GM18909 (cell line): ENCODE results near the gene CST5.
"Not testable (repeated sequence)": the region's sequence is repeated elsewhere in the genome, so short reads cannot be mapped to it uniquely, and the experiment has no call there.

ENCODE experiments used
- ATAC-seq: cut with Tn5 transposase; IDR thresholded peaks from one replicate; pipeline ENCODE4 v1.9.1; 2021; ENCODE audit warnings: mild to moderate bottlenecking; ENCODE audit not compliant: unreplicated experiment, poor library complexity

The CST5 gene, protein sequence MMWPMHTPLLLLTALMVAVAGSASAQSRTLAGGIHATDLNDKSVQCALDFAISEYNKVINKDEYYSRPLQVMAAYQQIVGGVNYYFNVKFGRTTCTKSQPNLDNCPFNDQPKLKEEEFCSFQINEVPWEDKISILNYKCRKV

GRCh38 chr20:23879328-23879798 is at the start of gene CST5:
CST5 (minus strand) TSS chr20:23879748; CDS start chr20:23879676, 72 bp downstream.
- no peak for ATAC-seq

GRCh38 chr20:23928788-23929187 is 49.2 kb upstream of the CST5 start:
- ATAC-seq: no peak

DNA sequence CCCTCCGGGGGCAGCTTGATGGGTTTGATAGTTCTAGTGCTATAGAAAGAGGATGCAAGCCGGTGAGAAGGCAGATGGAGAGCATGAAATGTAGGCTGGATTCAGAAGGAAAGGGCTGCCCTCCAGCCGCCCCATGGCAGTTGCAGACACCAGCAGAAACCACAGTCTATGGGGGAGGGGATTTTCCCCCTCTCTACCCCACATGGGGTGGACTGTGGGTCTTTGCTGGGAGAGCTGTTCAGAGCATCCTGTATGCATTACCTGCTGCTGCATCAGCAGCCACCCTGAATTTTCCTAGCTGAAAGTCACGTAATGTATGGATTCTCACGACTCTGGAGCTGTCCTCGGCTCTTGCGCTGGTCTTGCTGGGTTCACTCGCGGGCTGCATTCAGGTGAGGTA is 48.8 kb upstream of the CST5 start:
- ATAC-seq: no peak

GRCh38 chr20:23926944-23927872 is 47.7 kb upstream of the CST5 start:
- no peak for ATAC-seq

GRCh38 chr20:23926526-23926880 is 47.0 kb upstream of the CST5 start:
- ATAC-seq: no peak

GRCh38 chr20:23925789-23926525 is 46.4 kb upstream of the CST5 start:
- ATAC-seq: no peak

GRCh38 chr20:23924751-23925150 is 45.2 kb upstream of the CST5 start:
- no peak for ATAC-seq

- ATAC-seq: no peak
These were observed 44.4 kb upstream of the CST5 start for GRCh38 chr20:23923891-23924435.

- no peak for ATAC-seq
These were observed 43.8 kb upstream of the CST5 start for GRCh38 chr20:23923311-23923710.

GRCh38 chr20:23920408-23921325 is 41.1 kb upstream of the CST5 start:
- no peak for ATAC-seq

- no peak for ATAC-seq
These were observed 39.3 kb upstream of the CST5 start for GRCh38 chr20:23918896-23919295.

DNA sequence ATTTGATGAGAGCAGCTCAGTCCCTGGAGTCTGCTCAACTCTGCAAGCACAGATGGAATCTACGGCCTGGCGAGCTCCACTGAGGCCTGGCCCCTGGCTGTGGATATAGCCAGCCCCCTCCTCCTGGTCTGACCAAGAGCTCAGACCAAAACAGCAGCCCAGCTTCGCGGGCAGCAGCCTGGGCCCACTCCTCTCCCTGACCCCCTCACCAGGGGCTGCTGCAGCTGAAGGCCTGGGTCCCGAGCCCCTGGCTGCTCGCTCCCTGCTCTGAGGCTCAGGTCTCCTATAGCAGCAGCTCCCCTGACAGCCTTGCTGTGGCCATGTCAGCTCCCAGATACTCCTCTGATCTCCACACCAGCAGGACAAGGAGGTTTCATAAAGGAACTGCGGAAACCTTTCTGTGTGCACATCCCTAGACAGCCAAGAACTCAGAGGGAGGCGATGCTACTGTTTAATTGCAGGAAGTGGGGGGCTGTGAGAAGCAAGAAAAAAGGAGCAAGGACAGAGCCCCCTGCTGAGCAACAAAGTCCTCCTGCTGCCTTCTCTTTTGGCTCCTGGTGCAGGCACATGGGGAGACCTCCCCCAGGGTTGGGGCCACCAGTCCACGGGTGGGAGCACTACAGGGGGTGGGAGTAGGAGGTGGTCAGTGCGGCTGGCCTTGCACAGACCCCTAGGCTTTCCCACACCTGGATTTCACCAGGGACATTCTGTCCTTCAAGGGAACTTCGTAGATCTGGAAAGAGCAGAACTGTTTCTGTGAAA is 38.7 kb upstream of the CST5 start:
- no peak for ATAC-seq

DNA sequence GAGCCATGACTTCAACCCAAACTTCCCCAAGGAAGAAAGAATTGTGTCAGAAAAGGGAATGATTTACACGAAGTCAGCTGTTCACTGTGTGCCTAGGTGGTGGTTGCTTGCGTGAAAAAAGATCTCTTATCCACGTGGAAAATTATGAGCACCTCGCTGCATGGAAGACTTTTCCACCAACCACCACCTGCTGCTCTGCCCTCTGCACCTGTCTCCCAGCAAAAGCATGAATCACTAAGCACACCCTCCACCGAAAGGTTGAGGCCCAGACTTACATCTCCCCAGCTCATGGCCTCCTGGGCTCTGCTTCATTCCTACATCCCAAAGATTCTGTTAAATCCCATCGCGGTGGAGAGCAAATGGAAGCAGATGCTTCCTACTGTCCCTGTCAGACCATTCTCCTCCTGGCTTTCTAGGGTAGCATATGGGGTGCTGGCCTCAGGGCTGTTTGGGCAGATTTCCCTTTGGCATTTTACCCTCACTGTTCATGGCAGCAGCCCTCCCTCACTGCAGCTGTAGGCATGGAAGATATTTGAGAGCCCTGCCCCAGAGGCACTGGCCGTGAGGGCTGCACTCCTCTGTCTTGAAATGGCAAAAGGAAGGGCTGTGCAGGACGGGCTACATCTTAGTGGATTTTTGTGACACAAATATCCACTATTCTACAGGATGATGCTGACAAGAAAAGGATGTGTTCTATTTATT is 37.6 kb upstream of the CST5 start:
- ATAC-seq: no peak

GRCh38 chr20:23915844-23916243 is 36.3 kb upstream of the CST5 start:
- ATAC-seq: no peak

GRCh38 chr20:23914469-23914868 is 34.9 kb upstream of the CST5 start:
- ATAC-seq: not testable (repeated sequence)

- no peak for ATAC-seq
These were observed 30.7 kb upstream of the CST5 start for GRCh38 chr20:23910210-23910609.

DNA sequence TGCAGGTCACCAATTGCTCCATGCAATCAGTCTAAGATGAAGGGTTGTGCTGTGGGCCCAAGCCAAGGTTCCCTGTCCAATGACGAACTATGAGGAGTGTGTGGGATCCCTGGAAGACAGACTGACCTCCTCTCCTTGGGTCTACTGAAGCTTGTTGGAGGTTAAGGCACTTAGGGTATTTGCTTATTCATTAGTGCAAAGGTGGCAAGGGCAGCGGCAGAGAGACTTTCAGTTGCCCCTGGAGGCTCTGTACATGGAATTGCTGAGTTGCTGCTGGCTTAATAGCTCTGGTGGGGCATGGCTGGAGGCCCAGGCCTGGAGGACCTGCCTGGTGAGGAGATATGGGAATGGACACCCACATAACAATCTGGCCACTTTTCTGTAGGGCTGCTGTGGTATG is 29.8 kb upstream of the CST5 start:
- ATAC-seq: no peak

DNA sequence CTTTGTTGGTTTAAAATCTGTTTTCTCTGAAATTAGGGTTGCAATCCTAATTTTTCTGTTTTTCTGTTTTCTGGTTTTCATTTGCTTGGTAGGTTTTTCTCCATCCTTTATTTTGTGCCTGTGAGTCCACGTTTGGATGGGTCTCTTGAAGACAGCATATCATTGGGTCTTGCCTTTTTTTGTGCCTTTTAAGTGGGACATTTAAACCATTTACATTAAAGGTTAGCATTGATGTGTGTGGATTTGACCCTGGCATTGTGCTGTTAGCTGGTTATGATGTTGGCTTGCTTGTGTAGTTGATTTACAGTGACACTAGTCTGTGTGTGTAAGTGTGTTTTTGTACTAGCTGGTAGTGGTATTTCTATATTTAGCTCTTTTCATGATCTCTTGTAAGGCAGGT is 28.0 kb upstream of the CST5 start:
- no peak for ATAC-seq
